ENCODE measurements around the gene C16orf96. TPM values are rescaled to one million over a fixed set of nuclear protein-coding genes. Genes with fewer than 3 reads are reported as not detected.
A peak's percentile ranks its signal among the peaks of the same experiment; 100 is the strongest.

C16orf96 gene
- not detected in 2 replicates for total RNA-seq

DNA sequence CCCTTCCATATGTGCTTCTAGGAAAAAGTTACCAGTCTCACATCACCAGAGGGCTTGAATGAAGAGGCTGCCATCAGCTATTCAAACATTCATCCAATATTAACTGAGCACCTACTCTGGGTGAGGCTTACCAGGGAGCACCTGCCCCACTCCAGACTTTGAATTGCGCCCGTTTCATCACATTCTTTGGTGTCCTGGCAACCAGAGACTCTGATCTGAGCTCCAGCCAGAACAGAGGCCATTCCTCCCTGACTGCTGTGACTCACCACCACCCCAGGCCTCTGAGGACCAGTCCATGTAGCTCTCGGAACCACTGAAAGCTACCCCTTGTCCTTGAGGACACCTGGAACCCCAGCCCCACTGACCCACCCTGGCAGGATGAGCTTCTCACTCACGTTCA, at the start of gene C16orf96:
Gene C16orf96 (plus strand): TSS at position 229 of the 400 bp plus-strand sequence. CDS start 150 bp downstream, at position 379.
- DNase-seq (ENCODE audit: low read depth in 2 of 2): no peak

DNA sequence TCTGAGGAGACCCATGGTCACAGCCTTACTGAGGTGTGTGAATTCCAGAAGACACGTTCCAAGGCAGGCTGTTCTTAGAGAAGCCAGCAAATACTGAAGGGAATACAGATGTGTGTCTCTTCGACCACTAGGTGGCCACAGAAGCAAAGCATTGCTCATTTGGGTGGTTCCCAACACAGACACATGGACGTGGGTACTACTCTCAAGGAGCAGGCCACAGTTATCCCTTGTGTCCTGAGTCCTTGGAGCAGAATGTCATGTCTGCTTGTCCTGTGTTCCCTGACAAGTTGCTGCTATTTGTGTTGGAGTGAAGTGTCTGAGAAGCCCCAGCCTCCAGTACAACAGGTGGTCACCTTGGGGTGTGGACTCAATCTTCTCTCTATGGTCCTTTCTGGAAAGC, 49.7 kb upstream of the C16orf96 start:
- DNase-seq (ENCODE audit: low read depth in 2 of 2): peak; percentile 55 to 80

- no peak for DNase-seq (ENCODE audit: low read depth in 2 of 2)
These were observed 48.4 kb upstream of the C16orf96 start for GRCh38 chr16:4507588-4508345.

- DNase-seq (ENCODE audit: low read depth in 2 of 2): no peak
These were observed 47.3 kb upstream of the C16orf96 start for GRCh38 chr16:4508806-4509205.

DNA sequence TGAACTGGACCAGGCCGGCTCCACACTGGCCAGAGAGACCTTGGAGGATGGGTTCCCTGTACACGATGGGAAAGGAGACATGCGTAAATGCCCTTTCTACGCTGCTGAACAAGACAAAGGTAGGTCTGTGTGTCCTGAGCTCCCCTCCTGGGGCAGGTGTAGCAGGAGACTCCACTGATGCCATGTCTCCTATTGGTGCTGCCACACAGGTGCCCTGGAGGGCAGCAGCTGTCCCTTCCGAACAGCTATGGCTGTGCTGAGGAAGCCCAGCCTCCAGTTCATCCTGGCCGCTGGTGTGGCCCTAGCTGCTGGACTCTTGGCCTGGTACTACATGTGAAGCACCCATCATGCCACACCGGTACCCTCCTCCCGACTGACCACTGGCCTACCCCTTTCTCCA, 46.7 kb upstream of the C16orf96 start:
- DNase-seq (ENCODE audit: low read depth in 2 of 2): no peak

- DNase-seq (ENCODE audit: low read depth in 2 of 2): no peak
These were observed 46.0 kb upstream of the C16orf96 start for GRCh38 chr16:4510131-4510530.

- DNase-seq (ENCODE audit: low read depth in 2 of 2): no peak
These were observed 45.3 kb upstream of the C16orf96 start for GRCh38 chr16:4510747-4511426.

DNA sequence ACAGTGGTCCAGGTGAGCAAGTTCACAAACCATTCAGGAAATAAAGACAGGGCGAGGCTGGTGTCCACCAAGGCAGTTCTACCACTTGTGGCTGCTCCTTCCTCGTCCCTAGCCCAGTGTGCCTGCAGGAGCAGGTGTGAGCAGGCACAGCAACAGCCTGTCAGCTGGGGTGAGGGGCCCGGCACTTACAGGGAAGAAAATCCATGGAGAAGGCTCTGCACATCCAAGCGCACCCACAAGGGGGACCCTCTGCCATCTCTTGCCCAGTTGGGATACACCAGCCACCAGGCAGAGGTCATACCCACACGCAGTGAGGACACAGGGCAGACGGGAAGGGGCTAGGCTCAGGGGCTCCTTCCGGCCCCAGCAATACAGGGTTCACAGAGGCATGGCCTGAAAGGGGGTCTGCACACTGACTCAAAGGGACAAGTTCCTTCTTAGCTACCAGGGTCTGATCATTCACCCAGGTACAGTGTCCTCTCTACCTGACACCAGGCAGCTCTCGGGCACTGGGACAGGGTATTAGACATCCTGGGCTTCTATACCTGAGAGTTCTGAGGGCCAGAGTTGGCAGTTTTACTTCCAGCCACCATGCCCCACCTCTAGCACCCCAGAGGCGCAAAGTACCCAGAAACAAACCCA, 44.6 kb upstream of the C16orf96 start:
- DNase-seq (ENCODE audit: low read depth in 2 of 2): peak in 1 of 2 donors; percentile 69

DNA sequence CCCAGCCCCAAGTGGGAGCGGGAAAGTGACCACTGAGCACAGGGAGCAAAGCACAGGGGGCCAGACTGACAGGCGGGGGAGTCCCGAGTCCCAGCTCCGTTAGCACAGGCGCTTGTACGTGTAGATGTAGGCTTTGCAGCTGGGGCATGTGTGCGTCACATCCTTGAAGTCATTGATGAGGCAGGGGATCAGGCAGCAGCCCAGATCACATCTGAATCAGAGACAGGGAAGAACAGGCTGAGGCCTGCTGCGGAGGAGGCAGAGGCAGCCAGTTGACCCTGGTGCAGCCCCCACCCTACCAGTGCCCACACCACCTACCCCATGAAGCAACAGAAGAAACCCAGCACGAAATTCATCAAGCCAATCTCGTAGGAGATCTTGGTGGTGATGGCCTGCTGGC, 43.7 kb upstream of the C16orf96 start:
- DNase-seq (ENCODE audit: low read depth in 2 of 2): no peak

DNA sequence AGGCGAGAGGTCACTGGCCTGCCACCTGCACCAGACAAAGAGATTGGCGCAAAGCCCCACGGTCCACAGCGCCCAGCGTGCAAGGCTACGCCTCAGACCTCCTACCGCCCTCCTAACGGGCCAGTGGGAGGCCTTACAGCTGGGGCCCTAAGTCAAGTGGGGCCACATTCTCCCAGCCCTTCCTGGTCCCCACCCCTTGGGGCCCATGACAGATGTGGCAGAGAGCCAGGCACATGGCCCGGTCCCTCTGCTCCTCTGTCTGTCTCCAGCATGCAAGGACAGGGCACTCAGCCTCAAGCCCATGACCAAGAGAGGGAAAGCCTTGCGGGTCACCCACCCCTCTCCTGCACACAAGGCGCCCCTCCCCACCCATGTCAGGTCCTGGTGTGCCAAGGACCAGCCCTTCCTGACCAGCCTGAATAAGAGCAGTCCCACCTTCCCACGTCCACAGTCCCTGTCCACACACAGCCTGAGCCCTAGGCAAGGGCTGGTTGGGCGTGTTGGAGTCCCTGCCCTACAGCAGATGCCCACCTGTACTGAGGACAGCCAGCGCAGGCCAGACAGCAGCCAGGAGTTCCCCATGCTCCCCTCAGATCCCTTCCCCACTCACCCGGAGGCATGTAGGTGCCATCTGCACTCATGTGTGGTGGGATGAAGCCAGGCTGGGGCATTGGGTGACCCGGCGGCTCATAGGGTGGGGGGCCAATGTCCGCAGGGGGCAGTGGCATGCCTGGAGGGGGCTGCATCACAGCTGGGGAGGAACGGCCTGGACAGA, 42.9 kb upstream of the C16orf96 start:
- no peak for DNase-seq (ENCODE audit: low read depth in 2 of 2)

DNA sequence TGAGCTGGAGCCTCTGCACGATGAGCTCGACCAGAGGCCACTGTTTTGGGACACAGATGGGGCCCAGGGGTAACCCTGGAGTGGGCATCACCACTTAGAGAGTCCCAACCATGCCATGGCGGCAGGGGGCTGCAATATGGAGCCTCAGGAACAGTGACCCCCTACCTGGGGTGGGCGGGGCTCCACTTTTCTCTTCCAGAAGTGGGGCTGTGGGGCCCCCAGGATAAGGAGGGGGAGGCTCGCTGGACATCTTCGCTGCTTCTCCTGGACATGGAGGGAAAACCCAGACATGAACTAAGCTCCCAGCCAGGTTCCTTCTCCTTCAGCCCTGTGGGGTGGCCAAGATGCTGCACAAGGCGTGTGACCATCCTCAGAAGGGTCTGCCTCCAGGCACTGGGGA, 42.3 kb upstream of the C16orf96 start:
- no peak for DNase-seq (ENCODE audit: low read depth in 2 of 2)

- DNase-seq (ENCODE audit: low read depth in 2 of 2): no peak
These were observed 41.5 kb upstream of the C16orf96 start for GRCh38 chr16:4514606-4515005.

DNA sequence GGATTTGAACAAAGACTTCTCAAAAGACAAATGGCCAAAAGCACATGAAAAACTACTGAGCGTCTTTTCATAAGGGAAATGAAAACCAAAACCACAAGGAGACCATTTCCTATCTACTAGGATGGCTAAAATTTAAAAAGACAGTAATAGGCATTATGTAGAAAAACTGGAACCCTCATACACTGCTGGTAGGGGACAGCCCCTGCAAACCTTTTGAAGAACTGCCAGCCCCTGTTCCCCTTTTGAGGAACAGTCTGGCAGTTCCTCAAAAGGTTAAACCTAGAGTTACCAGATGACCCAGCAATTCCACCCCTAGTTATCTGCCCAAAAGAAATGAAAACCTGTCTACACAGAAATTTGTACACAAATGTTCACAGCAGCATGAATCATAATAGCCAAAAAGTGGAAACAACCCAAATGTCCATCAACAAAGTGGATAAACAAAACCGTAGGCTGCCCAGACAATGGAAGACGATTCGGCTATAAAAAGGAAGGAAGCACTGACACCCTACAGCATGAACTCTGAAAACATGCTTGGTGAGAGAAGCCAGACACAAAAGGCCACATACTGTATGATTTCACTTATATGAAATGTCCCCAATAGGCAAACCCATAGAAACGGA, 40.4 kb upstream of the C16orf96 start:
- DNase-seq (ENCODE audit: low read depth in 2 of 2): peak; percentile 77 to 94

DNA sequence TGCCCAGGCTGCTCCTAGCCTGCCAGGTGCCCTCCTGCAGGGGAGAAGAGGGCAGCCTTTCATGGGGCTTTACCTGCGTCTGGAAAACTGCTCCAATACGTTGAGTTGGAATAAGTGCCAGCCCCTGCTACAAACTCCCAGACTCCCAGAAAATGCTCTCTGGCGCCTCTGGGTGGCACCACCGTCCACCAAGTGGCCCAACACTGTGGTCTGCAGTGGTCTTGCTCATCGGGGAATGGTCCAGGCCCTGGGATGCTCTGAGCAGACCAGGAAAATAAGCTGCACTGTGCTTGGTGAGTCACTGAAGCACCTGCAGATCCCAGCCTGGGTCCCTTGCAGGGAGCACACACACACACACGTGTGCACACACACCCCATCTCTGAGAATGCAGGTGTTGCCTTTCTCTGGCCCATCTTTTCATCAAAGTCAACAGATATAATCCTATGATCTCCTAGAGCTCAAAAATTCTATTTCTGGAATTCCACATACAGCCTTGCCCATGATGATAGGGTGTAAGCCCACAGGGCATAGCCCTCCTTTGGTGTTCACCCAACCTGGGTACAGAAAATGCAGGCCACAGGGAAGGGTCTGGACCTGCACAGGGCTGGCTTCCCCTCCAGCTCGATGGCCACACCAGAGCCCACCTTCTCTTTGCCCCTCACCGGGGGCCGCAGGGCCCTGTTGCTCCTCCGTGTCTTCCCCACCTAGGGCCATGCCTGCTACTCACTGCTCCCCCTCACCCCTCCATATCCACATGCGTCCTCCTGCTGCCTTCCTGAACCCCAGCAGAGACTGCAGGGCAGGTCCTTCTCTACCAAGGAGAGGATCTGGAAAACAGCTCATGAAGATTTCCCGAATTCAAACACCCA, 38.1 kb upstream of the C16orf96 start:
- peak in 1 of 2 donors; percentile 70 for DNase-seq (ENCODE audit: low read depth in 2 of 2)

GRCh38 chr16:4519274-4520058, 36.7 kb upstream of the C16orf96 start:
- DNase-seq (ENCODE audit: low read depth in 2 of 2): no peak

- no peak for DNase-seq (ENCODE audit: low read depth in 2 of 2)
These were observed 35.2 kb upstream of the C16orf96 start for GRCh38 chr16:4520913-4521312.

GRCh38 chr16:4522051-4522581, 34.0 kb upstream of the C16orf96 start:
- DNase-seq (ENCODE audit: low read depth in 2 of 2): no peak

DNA sequence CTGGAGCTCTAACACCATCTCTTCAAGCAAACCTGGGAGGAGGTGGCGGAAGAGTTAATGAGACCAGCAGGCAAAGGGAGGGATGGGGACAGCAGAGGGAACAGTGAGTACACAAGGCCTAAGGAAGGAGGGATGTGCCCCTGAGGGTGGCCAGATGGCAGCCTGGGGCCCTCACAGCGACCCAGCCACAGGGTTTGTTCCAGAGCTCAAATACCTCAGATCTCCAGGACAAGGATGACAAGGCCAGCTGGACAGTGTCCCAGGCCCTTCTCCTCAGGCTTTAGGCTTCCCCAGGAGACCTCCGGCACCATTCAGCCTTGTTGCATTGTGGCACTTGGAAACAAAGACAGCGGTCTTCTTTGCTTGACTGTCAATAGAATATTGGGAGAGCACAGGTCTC, 32.5 kb upstream of the C16orf96 start:
- DNase-seq (ENCODE audit: low read depth in 2 of 2): no peak

DNA sequence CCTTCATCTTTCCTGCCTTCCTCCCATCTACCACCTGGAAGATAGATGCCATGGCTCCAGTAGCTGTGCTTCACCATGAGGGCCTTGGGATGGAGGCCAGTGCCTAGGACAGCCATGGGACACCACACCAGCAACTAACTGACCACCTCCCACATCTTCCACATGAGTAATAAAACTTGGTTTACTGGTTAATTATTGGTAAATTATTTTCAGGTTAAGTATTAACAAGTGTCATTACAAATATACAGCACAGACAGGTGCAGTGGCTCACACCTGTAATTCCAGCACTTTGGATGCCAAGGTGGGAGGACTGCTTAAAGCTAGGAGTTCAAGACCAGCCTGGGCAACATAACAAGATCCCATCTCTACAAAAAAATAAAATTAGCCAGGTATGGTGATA, 31.6 kb upstream of the C16orf96 start:
- no peak for DNase-seq (ENCODE audit: low read depth in 2 of 2)
